DND-41 (cell line): Measurements from ENCODE around the gene DLGAP5.

Experiments
- EZH2 ChIP-seq: IDR thresholded peaks from 3 replicates; pipeline ENCODE4 v1.6.1; 2012; ENCODE audit warnings: borderline replicate concordance, low read depth, mild to moderate bottlenecking, moderate library complexity, low read length, inconsistent platforms; ENCODE audit not compliant: severe bottlenecking
- TF ChIP-seq, protein P1 (sequence below): IDR thresholded peaks from 2 replicates; pipeline ENCODE4 v1.5.1; 2012; ENCODE audit warnings: borderline replicate concordance, low read length, moderate library complexity, mild to moderate bottlenecking; ENCODE audit not compliant: poor library complexity, severe bottlenecking; ENCODE audit errors: extremely low read depth

DNA sequence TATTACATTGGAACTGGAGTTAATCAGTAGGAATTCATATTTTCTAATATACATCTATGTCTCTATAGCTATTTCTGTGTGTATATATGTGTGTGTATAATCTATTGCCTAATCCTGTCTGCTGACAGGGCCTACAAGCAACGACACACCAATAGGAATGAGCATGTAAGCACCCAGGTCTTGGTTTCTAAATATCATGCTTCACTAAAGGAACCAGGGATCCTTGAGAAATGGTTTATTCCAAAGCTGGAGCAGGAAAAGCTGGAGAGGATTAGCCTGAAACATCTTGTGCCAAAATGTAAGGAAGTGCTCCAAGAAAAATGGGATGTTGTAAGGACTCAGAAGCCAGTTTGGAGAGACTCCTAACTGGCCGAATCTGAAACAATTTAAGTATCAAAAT, 91.6 kb downstream of the DLGAP5 start:
- TF ChIP-seq, protein P1, sequence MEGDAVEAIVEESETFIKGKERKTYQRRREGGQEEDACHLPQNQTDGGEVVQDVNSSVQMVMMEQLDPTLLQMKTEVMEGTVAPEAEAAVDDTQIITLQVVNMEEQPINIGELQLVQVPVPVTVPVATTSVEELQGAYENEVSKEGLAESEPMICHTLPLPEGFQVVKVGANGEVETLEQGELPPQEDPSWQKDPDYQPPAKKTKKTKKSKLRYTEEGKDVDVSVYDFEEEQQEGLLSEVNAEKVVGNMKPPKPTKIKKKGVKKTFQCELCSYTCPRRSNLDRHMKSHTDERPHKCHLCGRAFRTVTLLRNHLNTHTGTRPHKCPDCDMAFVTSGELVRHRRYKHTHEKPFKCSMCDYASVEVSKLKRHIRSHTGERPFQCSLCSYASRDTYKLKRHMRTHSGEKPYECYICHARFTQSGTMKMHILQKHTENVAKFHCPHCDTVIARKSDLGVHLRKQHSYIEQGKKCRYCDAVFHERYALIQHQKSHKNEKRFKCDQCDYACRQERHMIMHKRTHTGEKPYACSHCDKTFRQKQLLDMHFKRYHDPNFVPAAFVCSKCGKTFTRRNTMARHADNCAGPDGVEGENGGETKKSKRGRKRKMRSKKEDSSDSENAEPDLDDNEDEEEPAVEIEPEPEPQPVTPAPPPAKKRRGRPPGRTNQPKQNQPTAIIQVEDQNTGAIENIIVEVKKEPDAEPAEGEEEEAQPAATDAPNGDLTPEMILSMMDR, result no peak
- TF ChIP-seq EZH2, result no peak
